GM12872 (cell line): ENCODE results near the gene KHDC4.

ENCODE experiments used
- CTCF ChIP-seq: IDR thresholded peaks from 3 replicates; pipeline ENCODE4 v1.5.1; 2011; ENCODE audit warnings: low read depth, mild to moderate bottlenecking, low read length, moderate library complexity; ENCODE audit not compliant: insufficient read depth

KHDC4 gene

GRCh38 chr1:155934097-155934935 is at the start of gene KHDC4:
Gene KHDC4, minus strand, starts transcription at chr1:155934413. Its CDS starts 40 bp downstream, at chr1:155934373.
- TF ChIP-seq CTCF = peak; percentile 30; the same call in 1 of the 3 replicates

GRCh38 chr1:155983191-155984024 is 49.2 kb upstream of the KHDC4 start:
- peak; percentile 36 for TF ChIP-seq CTCF

- no peak for TF ChIP-seq CTCF
Measured at GRCh38 chr1:155982106-155982505, 47.9 kb upstream of the KHDC4 start.

- no peak for TF ChIP-seq CTCF
Measured at GRCh38 chr1:155981266-155982088, 47.3 kb upstream of the KHDC4 start.

GRCh38 chr1:155979597-155980343 is 45.6 kb upstream of the KHDC4 start:
- TF ChIP-seq CTCF = no peak

- TF ChIP-seq CTCF = no peak
Measured at GRCh38 chr1:155978973-155979429, 44.8 kb upstream of the KHDC4 start.
